Fibroblast of skin of left biceps (primary cell): ENCODE results near the gene PCED1A.

Experiments
- DNase-seq, 2 experiments: peaks; one replicate each; pipeline ENCODE4 v3.0.0-alpha.2; 2013; ENCODE audit warnings: low read depth in 2 of 2

The PCED1A gene

GRCh38 chr20:2804041-2804828, 36.2 kb downstream of the PCED1A start:
- DNase-seq = no peak

- DNase-seq = no peak
Observed at GRCh38 chr20:2801286-2801728, 39.1 kb downstream of the PCED1A start.

DNA sequence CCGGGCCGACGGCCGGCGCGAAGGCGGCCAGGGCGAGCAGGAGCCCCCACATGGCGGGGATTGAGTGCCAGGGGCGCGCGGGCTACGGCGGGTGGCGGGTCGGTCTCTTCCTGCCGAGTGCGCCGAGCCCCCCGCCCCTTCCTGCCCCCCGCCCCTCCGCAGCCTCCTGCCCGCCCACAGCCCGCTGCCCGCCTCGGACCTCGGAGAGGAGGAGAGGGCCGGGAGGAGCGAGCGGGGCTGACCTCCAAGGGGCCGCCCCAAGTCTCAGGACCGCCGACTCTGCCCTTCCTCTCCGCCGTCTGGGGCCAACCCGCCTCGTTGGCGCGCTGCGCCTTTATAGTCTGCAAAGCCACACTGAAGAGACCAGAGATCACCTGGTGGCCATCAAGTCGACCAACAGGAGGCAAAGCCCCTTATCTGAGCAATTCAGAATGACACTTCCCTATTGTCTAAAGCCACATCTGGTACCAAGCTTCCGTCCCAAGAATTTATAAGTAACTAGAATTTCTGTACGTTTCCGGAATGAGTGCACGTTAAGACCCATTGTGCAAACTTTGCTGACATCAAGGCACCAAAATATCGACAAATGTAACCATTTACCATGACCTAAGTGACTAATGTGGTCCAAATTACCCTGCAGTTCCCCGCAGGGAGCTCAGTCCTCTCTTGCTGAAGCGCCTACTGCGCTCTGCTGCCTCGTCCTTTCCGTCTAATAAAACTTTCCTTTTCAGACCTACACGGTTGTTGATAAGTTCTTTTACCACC, 39.8 kb downstream of the PCED1A start, which contains the start of gene CPXM1:
Gene CPXM1, minus strand, starts transcription at position 107 of the 765 bp plus-strand sequence. Its CDS starts 55 bp downstream, at position 52.
- DNase-seq = no peak

- no peak for DNase-seq
Observed at GRCh38 chr20:2799688-2800520, 40.6 kb downstream of the PCED1A start.

DNA sequence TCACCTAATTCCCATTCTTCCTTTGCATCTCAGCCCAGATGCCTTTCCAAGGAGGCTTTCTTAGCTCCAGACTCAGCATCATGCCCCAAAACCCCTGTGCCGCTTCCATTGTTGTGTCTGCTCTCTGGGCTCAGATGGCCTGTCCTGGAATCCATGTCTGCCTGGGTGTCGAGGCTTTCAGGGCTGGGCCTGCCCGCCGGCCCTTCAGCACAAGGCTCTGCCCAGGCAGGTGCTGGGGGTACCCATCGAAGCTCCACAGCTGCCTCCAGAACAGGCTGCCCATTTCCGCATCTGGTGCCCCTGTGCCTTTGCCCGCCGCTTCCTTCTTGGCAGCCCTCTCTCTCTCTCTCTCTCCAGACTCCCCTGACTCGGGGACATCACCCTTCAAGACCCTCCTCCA, 41.2 kb downstream of the PCED1A start:
- no peak for DNase-seq

GRCh38 chr20:2798814-2799213, 41.6 kb downstream of the PCED1A start:
- DNase-seq = no peak

GRCh38 chr20:2798095-2798805, 42.2 kb downstream of the PCED1A start:
- DNase-seq = no peak

DNA sequence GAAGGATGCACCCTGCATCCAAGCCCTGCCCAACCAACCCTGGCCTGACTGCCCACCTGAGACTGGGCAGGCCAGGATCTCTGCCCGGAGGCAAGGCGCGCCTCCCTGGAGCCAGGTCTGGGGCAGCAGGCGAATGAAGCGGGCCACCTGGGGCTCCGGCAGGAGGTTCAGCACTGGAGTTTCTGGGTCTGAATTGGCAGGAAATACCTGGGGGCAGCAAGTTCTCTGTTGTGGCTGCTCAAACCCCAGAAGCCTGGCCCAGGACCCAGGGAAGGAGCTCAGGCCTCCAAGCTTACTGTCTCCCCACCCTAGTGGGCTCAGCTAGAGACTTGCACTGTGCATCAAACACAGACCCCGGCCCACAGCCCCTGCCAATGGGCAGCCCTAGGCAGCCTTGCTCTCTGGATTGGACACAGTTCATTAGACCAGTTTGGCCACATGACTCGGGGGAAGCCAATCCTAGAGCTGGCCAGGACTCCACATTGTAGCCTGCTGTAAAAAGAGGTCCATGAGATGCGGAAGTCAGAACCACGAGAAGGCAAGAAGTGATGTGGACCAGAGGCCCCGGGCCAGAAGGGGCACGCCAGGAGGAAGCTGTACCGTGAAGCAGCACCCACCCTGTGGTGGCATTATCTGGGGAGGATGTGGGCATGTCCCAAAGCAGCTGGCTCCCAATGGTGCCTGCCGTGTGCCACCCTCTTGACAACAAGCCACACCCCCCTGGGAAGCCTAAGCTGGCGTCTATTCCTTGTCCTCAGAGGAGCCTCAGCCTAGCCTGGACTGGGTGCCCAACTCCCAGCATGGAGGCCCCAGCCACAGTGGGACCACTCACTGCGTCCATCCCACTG, 43.1 kb downstream of the PCED1A start:
- no peak for DNase-seq

GRCh38 chr20:2796011-2796660, 44.3 kb downstream of the PCED1A start:
- no peak for DNase-seq

- no peak for DNase-seq
Observed at GRCh38 chr20:2795451-2795850, 45.0 kb downstream of the PCED1A start.

DNA sequence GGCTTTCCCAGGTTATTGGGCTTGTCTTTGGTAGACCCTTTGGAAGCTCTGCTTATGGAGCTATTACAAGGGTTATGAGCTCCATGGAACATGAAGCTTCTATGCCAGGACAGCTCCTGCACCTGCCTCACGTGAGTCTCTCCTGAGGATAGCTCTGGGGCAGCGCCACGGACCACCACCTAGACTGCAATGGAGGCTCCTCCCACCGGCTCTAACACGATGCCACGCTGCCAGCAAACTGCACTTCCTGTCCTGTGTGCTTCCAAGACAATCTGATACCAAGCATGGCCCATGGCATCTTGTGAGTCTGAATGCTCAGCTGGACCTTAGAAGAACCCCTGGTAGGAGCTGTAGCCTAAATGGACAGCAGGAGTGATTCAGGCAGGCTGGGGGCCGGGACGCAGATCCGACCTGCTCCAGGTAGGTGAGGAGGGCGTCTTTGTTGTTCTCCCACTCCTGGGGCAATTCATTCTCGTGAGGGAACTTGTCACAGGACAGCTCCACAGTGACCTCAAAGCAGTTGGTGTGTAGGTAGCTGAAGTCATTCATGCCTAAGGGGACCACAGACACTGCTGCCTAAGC, 45.5 kb downstream of the PCED1A start:
- no peak for DNase-seq

GRCh38 chr20:2794202-2794748, 46.2 kb downstream of the PCED1A start:
- no peak for DNase-seq

GRCh38 chr20:2793471-2793870, 47.0 kb downstream of the PCED1A start:
- DNase-seq = no peak
